Activated naive CD4-positive, alpha-beta T cell treated with anti-CD3 and anti-CD28 coated beads, Interleukin-2, amount 50 U/mL, for 16 hours (primary cell): ENCODE measurements around the gene SIRT7.
"Not testable (repeated sequence)": the region's sequence is repeated elsewhere in the genome, so short reads cannot be mapped to it uniquely, and the experiment has no call there.

Experiments
- DNase-seq: peaks from one replicate; pipeline ENCODE4 v3.0.0-alpha.2; 2020

SIRT7 gene

GRCh38 chr17:81954131-81955057, 36.4 kb upstream of the SIRT7 start:
- no peak for DNase-seq

DNA sequence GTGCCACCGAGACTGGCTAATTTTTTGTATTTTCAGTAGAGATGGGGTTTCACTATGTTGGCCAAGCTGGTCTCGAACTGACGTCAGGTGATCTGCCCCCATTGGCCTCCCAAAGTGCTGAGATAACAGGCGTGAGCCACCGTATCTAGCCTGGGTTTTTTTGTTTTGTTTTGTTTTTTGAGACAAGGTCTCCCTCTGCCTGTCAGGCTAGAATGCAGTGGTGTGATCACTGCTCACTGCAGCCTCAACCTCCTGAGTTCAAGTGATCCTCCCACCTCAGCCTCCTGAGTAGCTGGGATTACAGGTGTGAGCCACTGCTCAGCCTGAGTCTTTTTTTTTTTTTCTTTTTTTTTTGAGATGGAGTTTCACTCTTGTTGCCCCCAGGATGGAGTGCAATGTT, 35.5 kb upstream of the SIRT7 start:
- DNase-seq, result not testable (repeated sequence)

DNA sequence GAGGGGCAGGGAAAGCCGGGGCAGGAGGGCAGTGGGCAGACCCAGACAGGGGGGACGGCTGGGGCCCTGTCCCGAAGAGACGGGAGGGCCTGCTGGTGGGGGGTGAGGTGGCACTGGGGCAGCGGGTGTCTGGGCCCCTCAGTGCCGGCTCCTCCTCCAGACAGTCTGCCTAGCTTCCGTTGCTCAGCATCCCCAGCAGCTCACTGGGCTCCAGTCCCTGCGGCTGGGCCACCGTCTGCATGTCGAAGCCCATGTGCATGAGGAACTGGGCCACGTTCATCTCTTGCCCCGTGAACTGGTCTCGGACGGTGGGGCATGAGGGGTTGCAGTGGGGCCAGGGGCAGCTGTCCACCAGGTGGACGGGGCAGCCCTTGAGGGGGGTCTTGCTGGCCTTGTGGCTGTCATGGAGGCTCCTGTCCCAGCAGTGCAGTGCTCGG, 34.8 kb upstream of the SIRT7 start:
- DNase-seq, result no peak

GRCh38 chr17:81951785-81952684, 34.1 kb upstream of the SIRT7 start:
- no peak for DNase-seq

- no peak for DNase-seq
These were observed 32.5 kb upstream of the SIRT7 start for GRCh38 chr17:81950501-81950900.

GRCh38 chr17:81948635-81949378, 30.8 kb upstream of the SIRT7 start:
- no peak for DNase-seq

DNA sequence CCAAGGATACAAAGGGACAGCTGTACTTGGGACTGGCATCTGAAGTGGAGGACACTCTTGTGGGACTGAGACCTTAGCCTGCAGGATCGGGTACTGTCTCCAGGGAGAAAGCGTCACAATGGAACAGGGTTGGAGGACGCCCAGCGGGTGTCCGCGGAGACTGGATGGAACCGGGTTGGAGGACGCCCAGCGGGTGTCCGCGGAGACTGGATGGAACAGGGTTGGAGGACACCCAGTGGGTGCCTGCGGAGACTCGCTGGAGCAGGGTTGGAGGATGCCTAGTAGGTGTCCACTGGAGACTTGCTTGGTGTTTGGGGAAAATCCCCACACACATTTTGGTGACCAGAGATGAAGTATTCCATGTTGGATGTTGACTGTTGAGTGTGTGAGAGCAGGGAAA, 29.2 kb upstream of the SIRT7 start, which contains the start of gene MYADML2:
MYADML2 (minus strand) TSS at position 45 of the 400 bp plus-strand sequence. CDS start 5,492 bp downstream, outside the sequence.
- no peak for DNase-seq

- DNase-seq, result no peak
These were observed 26.9 kb upstream of the SIRT7 start for GRCh38 chr17:81944858-81945257.

DNA sequence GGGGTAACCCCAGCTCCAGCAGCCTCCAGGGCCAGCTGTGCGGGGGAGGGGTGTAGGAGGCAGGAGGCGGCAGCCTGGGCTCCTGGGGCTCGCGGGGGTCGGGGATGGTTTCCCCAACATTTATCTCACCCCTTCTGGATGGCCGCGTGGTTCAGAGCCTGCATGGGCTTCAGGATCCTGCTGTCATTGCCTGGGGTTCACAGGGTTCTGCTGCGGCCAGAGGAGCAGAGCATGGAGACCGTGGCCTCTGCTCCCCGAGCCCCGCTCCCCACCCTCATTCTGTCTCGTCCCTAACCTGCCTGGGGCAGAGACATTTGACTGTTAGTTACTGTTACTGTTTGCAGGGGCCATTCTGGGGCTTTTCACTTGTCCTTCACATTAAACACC, 24.2 kb upstream of the SIRT7 start:
- DNase-seq, result no peak

- DNase-seq, result no peak
These were observed 23.6 kb upstream of the SIRT7 start for GRCh38 chr17:81941484-81942166.

DNA sequence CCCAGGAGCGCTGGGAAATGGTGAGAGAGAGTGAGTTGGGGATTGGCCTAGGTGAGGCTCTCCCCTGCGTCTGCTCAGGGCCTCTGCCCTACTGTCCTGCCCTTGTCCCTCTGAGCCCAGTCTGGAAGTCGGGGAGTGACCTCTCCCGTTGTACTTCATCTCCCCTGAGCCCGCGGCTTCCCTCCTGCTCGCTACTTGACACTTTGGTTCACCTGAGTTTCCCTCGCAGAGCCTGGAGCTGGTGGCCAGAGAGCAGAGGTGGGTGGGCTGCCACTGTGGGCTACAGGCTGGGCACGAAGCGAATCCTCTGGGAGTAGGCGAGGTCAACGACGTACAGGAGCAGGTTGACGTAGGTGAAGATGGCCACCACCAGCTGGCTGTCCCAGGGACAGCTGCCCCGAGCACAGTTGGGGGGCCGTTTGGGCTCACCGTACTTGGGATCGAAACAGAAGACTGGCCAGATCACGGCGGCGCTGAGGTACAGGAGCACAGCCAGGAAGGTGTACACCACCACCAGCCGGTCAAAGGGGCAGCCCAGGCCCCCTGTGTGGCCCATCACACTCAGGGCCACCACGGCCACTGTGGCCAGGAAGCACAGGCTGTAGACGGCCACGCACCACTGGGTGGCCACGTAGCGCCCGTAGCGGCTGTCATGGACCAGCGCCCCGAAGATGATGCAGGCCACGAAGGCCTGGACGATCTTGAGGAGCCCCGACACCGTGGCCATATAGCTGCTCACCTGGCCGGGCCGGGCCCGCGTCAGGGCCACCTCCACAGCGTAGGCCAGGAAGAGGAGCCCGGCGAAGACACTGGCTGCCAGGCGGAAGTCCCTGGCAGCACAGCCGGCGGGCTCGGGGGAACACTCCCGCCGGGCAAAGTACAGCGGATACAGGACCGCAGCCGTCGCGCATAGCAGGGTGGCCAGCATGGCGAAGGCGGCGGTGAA, 22.8 kb upstream of the SIRT7 start:
- DNase-seq, result no peak

- no peak for DNase-seq
These were observed 22.0 kb upstream of the SIRT7 start for GRCh38 chr17:81939881-81940385.

DNA sequence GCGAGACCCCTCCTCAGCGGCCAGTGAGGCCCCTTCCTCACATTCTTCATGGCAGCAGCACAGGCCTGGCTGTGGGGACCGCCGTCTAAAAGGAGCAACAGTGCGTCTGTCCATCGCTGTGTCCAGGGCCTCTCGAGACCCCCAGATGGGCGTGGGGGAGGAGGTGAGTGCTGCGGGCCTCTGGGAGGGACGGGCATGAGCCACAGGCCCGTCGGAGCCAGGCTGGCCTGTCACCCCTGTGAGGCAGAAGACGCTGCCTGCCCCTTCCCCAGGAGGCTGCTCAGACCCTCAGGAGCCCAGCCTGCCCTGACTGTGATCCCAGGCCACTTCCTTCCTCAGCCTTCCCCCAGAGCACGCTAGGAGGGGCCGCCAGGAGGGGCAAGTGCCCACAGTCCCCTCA, 21.2 kb upstream of the SIRT7 start:
- DNase-seq, result no peak

DNA sequence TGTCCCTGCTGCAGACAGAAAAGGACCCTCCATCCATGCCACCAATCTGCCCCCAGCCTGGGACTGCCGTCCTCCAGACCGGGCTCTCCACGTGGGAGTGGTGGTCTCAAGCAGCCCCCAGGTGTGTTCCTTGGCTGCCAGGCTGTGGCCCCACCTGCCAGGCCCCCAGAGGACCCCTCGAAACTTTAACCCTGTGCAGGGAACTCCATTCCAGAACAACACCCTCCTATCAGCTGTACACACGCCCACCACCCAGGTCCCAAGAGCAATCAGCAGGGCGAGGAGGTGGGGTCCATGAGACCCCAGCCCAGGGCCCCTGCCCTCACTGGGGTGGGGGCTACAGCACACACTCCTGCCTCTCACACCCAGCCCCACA, 17.7 kb upstream of the SIRT7 start:
- no peak for DNase-seq

DNA sequence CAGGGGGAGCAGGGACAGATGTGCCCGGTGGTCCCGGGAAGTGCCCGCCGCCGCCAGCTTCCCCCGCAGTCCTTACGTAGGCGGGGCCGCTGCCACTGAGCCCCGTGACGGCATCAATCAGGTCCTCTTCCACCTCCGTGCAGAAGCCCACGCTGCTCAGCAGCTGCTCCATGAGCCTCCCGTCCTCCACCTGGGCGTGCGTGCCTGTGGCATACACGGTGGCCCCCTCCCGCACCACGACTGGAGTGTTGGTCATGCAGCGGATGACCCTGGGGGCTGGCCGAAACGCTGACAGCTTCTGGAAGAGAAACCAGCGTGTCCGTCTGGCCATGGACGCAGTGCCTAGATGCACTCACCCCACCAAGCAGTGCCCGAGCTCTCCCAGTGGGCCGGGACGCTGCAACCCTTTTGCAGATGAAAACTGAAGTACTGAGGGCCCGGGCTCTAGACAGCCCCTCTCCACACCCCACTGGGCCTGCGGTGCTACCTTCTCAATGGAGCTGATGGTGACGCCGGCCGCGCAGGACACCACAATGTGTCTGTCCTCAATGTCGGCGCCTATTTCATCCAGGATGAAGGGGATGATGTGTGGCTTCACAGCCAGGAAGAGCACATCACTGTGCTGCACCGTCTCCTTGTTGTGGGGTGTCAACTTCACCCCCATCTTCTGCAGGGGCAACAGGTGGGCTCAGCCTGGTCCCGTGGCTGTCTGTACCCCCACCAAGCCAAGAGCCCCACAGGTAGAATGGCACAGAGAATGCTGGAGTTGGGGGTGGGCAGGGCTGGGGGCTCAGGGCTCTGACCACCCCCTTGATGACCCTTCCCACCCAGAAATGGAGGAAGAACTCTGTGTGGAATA, 17.1 kb upstream of the SIRT7 start:
- DNase-seq, result no peak

GRCh38 chr17:81934098-81934757, 16.3 kb upstream of the SIRT7 start:
- no peak for DNase-seq

DNA sequence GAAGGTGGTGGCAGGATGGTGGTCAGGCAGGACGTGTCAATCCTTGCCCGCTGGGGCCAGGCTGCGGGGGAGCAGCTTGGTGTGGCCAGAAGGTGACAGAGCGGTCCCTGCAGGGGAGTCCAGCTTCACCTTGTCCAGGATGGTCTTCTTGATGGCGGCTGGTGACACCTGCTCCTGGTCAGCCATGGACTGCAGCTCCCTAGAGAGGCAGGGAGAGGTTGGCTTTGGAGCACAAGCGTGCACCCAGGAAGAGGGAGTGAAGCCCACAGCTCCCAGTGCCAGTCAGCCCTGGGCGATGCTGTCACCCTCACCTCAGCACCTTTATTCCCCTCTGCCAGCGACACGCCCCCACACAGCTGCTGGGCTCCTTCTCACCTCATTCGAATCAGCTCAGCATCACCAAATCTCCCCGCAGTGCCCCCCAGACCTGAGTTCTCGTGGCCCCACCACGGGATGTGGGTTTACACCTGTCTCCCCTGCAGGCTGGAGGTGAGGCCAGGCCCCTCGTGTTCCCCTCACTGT, 15.3 kb upstream of the SIRT7 start:
- no peak for DNase-seq

- no peak for DNase-seq
These were observed 14.5 kb upstream of the SIRT7 start for GRCh38 chr17:81932333-81932983.
